HS-5 (cell line): ENCODE results near the gene SLC25A21.

ENCODE experiments used
- DNase-seq: peaks from one replicate; pipeline ENCODE4 v3.0.0-alpha.2; 2012; ENCODE audit warnings: low read depth

SLC25A21 gene

DNA sequence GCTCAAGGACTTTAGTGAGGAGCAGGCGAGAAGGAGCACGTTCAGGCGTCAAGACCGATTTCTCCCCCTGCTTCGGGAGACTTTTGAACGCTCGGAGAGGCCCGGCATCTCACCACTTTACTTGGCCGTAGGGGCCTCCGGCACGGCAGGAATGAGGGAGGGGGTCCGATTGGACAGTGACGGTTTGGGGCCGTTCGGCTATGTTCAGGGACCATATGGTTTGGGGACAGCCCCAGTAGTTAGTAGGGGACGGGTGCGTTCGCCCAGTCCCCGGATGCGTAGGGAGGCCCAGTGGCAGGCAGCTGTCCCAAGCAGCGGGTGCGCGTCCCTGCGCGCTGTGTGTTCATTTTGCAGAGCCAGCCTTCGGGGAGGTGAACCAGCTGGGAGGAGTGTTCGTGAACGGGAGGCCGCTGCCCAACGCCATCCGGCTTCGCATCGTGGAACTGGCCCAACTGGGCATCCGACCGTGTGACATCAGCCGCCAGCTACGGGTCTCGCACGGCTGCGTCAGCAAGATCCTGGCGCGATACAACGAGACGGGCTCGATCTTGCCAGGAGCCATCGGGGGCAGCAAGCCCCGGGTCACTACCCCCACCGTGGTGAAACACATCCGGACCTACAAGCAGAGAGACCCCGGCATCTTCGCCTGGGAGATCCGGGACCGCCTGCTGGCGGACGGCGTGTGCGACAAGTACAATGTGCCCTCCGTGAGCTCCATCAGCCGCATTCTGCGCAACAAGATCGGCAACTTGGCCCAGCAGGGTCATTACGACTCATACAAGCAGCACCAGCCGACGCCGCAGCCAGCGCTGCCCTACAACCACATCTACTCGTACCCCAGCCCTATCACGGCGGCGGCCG is 509.6 kb downstream of the SLC25A21 start:
- no peak for DNase-seq

DNA sequence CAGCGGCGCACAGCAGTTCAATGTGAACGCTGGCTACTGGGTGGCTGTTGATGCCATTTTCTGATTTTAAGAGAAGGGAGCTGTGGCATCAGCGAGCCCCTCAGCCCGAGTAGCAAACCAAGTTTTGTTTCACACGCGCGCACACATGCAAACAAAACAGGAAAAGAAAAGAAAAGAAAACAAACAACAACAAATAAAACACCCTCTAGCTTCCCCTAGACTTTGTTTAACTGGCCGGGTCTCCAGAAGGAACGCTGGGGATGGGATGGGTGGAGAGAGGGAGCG is 510.2 kb downstream of the SLC25A21 start:
- DNase-seq = no peak

DNA sequence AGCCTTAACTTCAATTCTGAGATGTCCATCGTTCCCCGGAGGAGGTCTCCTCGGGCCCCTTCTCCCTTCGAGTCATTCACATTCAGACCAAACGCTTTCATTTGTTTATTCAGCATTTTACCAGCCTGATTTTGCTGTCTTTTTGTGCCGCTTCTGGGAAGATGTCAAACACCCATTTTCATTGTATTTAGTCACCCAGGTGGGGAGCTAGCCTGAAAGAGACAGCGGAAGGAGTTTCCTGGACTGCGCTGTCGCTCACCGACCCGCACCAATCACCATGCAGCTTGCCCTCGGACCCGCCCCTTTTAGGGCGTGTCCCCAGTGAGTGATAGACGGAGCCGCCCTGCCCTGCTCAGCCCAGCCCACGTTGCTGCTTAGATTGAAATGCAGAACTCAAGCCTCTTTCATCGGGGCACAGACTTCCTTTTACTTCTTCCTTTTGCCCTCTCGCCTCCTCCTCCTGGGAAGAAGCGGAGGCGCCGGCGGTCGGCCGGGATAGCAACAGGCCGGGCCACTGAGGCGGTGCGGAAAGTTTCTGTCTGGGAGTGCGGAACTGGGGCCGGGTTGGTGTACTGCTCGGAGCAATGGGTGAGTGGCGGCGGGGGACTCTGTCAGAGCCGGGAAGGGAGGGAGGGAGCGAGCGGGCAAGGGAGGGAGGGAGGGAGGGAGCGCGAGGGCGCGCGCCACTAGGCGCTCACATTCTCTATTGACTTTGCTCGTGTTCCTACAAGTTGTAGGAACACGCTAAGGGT is 510.7 kb downstream of the SLC25A21 start, which contains the start of gene PAX9:
Gene PAX9, plus strand, starts transcription at position 355 of the 752 bp plus-strand sequence. Its CDS starts 230 bp downstream, at position 585.
- peak; percentile 38 for DNase-seq

DNA sequence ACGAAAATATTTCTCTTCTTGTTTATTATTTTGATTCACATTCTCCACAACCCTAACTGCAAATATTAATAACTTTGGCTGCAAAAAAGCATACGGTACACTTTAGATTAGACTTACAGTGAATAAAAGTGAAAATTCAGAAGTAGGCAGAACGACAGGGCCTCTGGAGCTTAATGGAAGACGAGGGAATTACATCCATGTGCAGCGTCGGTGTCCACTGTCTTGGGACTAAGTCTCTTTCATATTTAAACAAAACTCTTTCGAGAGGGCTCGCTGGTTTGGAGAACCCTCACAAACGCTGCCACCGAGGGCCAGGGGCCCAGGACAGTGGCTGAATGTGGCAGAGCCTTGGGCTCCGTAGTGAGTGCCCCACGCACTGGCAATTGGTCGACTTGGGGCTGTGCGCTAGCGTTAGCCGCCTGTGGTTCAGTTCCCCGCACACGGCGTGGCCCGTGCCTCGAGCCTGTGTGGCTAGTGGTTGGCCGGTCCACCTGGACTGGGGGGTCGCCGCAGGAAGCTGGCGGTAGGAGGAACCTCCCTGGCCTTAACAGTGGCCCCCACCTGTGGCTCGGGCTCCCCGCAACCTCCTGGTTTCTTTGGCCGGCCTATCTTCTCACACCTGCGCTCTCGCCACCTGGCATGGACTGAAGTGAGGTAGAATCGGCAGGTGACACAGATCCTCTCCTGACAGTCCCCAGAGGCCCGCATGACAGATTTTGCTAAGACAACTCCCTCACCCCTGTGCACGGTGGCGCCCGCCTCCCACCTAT is 511.5 kb downstream of the SLC25A21 start:
- no peak for DNase-seq

DNA sequence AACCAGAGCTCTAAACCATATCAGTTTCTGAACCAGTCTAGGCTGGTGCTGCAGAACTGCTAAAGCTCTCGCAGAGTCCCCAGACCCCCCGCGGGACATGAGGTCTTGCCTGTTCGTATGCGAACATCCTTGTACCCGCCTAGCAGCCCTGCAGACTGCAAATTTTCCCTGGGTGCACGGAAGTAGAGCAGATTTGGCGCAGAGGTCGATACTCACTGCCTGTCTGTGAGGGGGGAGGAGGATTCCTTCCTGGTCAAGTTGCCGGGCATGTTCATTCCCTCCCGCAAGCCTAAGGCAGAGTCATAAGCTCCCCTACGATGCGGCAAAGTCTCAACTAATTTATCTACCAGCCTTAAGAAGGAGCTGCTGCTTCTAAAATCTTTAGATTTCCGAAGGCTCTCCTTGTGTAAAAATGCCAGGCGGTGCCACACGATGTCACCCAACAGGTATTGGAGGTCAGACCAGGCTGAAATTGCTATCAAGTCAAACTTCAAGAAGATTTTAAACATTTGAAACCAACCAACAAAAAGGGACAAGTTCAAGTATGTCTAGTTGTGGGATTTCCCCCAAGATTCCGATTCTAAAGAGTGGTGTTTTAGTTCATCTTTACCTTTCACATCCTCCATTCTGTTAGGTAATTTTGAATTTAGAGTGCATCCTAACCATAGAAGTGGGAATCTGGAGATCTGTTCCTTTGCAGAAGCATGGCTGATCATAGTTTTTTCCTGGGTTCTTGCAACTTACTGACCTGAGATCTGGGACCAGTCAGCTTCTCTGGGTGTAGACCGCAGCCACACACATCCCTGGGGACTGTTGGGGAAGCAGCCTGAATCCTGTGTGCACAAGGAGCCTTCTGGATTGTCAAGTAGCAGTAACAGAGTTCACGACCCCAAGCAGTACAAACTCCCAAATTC is 512.3 kb downstream of the SLC25A21 start:
- no peak for DNase-seq

DNA sequence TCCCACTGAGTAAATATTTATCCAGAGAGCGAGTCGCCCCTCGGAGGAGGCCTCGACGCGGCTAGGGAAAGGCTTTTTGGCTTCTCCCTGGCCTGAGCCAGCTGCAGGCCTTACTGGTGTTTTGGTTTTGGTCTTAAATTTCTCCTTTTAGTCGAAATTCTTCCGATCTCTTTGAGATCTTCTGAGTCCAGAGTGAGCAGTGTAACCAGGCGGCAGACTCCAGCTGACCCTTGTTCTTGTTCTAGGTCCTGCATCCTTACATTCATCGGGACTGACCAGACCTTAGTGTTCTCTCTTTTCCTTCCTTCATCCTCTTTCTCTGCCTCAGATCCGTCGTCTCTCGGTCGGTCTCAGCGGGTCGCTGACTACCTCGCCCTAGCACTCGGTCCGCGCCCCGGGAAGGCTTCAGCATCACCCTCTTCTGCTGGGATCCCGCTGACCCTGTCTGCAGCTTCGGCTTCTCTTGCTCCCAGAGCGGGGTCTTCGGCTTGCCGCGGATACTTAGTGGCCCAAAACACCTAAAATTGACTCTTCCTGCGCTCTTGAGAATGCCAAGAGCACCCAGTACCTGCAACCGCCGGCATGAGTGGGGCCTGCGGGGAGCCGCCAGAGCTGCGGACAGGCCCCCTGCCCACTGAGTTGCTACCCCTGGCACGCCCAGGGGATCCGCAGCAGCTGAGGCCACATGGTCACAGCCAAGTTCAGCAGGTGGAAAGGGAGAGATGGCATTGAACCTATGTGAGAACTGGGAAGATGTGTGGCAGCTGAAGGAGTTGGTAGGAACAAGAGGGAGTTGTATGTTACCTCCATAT is 513.2 kb downstream of the SLC25A21 start:
- DNase-seq = no peak

DNA sequence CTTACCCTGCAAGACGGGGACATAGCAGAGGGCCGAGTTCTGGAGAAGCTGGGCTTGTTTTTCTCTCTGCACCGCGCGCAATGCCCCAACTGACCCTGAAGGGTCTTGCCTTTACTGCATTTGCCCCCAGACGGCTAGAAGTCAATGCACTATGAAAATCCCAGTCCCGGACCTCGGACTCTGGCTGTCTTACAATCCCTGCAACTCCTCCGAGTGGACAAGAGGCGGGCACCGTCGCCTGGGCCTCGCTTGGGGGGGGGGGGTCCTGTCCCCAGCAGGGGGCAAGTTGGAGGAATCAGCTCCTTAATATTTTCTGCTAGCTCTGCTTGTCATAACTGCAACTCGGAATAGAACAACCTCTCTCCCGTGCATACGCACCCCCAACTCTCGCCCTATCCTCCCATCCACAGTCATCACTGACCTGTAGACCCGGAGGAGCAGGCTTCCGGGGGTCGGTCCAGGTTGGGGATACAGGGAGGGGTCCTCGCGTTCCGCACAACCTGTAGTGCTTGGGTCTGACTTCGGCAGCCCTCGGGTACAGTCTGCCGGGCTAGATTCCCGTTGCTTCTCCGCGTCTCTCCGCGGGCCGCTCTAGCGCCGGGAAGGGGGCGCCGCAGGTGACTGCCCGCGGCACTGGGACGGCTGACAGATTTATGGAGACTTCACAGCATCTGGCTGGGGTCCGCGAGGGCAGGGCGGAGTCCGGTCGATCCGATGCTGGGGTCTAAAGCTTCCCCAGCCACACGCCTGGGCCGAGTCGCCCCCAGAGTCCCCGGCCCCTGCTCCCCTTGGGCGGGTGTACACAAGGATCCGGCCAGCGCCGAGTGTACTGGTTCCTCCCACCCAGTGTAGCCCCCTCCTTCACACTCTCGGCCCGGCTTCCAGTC is 514.0 kb downstream of the SLC25A21 start:
- DNase-seq = no peak

DNA sequence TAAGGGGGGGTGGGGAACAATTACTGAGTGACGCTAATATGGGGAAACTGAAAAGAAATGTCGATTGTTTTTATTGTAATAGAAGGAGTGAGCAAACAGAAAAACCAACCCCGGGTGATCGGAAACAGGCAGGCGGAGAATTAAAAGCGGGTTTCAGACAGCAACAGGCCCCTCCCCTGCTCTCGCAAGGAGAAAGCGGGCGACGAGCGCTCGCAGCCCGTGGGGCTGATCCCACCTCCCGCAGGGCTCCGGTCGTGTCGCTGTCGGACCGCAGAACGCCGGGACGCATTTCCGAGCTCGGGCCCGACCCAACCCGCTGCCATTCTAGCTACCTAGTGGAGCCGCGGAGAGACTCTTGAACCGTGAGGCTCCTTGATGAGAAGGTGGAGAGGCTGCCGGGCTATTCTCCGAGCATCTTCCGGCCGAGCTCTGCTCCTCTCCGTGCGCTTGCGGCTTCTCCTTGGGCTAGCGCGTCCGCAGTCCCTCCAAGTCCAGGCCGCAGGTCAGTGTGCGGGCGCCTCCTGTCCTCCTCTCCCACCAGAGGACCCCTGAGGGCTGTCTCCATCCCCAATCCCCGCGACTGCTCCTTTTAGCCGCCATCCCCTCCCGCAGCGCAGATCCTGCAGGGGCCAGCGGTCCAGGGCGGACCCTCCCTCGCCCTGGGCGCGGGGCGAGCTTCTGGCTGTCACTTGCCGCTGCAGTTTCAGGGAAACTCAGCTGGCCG is 514.8 kb downstream of the SLC25A21 start:
- no peak for DNase-seq

DNA sequence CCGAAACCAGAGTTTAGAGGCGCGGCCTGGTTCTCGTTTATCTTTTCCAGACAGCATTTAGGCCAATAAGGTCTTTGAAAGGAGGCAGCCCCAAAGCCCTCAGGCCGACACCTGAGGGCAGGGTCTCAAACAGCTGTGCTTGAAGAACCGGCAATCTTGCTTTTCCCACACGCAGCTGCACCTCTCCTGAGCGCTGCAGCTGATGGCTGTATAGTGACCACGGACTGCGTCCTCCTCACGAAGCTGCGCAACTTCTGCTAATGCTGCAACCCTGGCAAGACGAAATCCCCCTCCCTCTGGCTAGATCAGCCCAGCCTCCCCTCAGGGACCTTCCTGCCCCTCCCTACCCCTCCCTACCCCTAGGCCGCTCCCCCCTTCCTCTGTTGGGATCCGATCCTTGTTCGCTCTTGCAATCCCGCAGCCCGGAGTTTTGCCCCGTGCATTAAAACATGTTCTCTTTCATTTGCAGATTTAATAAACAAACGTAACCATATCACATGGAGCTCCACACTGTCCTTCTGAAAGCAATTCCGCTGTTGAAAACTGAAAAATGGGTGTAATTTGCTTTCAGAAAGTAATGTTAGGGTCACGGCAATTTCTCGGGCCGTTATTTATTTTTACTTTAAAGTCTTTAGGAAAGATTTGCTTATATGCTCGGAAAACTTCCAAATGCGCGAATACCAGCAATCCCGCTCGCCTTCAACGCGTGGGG is 515.6 kb downstream of the SLC25A21 start:
- no peak for DNase-seq

DNA sequence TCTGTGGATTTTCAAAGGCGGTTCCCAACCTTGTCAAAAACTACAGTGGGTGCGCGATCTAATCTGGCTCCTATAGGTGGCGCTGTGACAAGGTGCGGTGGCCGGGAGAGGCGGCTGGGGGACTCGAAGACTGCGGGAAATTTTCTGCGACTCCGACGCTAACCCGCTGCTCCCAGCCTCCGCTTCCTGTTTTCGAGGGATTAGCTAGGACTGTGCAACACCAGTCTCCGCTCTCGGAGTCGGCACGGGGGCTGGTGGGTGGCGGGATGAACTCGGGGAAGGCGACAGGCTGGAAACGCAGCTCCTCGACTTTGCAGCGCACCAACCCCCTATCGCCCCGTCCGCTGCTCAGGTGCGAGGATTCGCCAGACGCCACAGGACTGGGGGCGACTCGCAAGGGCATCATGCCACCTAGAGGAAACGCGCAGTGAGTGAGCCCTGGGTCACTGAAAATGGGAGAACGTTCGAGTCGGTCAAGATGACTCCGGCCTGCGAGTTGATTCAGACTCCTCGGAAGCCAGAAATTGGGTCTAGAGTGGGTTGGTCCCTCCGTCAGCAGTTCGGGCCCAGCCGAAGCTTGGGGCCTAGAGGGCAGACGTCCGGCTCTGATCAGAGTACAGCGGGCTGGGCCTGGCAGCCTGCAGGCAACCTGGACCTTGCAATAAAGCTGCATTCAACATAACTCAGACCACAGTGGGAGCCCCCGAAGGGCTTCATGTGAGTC is 516.3 kb downstream of the SLC25A21 start:
- DNase-seq = no peak

DNA sequence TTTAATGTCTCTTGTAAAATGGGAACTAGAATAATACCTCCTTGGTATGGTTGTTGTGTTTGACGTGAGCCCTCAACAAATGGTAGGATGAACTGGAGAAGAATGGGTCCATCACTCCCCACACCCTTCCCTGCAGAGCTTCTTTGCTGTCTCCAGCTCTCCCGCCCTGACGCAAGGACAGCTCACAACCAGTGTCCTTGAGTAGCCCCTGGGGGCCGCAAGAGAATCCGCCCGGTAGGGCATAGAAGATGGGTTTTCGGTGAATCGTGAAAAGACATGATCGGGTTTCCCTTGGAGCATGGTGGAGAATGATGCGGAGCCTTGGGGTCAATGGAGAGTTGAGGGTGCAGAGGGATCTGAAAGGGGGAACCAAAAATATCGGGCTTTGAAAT is 516.8 kb downstream of the SLC25A21 start:
- no peak for DNase-seq

DNA sequence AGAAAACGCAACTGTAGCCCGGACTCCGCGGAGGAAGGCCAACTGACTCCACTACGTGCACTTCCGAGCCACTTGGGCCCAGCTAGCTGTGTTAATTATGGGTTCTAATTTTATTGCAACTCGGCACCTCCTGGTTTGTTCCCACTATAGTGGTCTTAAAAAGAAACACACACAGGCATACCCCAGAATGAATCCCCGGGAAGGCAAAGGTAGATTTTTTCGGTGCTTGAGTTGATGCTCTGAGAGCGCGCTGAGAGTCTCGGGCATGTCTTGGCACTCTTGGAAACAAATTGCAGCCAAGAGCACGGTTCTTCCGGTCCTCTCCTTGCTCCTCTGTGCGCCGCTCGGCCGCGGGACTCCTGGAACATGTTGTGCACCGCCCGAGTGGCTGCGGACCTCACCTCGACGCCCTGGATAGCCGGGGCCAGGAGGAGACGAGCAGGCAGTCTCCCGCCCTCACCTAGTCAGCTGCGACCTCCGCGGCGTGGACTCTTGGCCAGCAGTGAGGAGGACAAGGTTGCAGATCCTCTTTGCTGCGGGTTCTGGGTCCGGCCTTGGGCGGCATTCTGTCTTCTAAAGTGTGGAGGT is 517.5 kb downstream of the SLC25A21 start:
- no peak for DNase-seq

DNA sequence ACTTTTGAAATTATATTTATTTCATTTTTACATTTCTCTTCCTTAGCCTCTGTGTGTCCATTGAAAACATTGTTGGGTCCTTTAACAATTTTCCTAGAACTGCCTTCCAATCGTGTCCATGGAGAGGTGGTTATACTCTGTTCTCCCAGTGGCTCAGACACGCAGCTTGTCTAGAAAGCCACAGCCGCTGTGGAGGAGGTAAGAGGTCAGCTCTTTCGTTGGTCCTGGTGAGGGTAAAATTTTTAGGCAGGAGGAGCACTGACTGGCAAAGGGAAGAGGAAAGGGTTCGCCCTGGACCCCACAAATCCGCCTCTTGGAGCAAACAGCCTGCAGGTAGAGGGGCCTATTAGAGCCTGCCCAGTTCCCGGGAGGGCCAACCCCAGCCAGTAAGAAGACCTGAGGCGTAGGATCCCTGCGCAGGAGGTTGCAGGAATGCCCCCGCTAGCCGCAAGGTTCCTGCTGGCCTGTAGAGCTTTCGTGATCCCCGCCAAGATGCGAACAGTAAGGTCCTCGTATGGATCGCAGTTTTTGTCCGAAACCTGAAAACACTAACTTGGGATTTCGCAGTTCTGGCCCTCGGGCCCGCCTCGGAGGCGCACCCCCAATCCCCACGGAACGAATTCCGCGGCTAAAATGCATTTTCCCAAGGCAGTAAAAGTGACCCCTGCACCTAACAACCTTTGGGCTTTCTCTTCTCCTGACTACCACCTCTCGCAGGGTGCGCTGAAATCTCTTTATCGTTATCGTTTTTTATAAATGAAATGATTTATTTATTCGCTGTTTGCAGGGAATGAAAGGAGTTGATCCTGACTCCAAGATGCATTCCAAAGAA is 518.2 kb downstream of the SLC25A21 start:
- DNase-seq = no peak

DNA sequence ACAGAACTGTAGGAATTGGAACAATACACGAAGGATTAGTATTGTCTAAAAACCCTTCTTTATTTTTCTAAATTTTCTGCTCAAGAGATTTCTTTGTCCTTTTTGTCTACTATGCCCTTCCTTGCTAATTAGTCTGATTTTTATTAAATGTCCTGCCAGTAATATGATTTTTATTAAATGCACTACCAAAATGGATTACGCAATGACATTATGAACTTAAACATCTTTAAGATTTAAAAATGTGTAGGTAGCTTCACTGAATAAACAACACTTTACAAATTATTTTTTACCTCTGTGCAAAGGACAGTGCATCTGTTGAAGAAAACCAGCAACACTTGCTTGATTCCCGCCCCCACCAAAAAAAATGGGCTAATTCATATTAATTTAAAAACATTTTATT is 519.0 kb downstream of the SLC25A21 start:
- DNase-seq = no peak

DNA sequence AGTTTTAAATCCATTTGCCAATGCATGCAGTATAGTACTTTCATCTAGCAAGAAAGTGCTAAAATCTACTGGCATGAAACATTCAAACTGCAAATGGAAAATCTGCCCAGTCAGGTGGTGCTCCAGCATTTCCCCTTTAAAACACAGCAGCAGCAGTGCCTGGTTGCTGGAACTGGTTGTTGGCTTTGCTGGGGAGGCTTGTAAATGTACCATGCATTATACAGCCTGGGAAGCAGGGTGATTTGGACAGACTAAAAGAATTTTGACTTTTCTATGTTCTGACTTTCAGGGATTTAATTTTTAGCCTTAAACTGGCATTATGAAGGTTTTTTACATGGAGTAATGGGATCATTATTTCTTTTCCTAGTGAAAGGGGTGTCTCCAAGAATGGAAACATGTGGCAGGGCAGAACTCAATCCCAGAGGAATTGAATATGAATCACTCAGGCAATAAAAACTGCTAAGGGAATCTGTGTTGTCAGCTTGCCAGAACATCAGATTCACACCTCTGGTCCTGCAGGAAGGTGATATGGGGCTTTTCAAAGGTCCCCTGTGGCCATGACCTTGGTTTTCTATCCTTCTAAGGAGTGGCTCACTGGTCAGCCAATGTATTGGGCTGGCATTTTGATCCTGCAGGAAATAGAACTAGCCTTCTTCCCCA is 519.7 kb downstream of the SLC25A21 start:
- peak; percentile 30 for DNase-seq
